Hepatocyte (in vitro differentiated cells): ENCODE data around the gene ACSBG1. TPM values are rescaled to one million over a fixed set of nuclear protein-coding genes. Genes with fewer than 3 reads are reported as not detected.

ENCODE experiments used
- DNase-seq: peaks from one replicate; pipeline ENCODE4 v3.0.0-alpha.2; 2016; ENCODE audit warnings: low spot score
- H2AFZ ChIP-seq: fragments of 200-600 bp; sonication (generic); 2 replicates; pipeline ENCODE4 v1.6.0; 2016; ENCODE audit warnings: antibody characterized with exemption, mild to moderate bottlenecking
- H3K27ac ChIP-seq: fragments of 200-600 bp; sonication (generic); 2 replicates; pipeline ENCODE4 v1.5.1; 2016; ENCODE audit warnings: mild to moderate bottlenecking
- H3K27me3 ChIP-seq: fragments of 200-600 bp; sonication (generic); 2 replicates; pipeline ENCODE4 v1.6.1; 2016
- H3K36me3 ChIP-seq: fragments of 200-600 bp; sonication (generic); replicated peaks from 2 replicates; pipeline ENCODE4 v1.5.1; 2016; ENCODE audit warnings: low read depth; ENCODE audit not compliant: insufficient read depth
- H3K4me1 ChIP-seq: fragments of 200-600 bp; sonication (generic); 2 replicates; pipeline ENCODE4 v1.5.1; 2016; ENCODE audit warnings: mild to moderate bottlenecking, moderate library complexity; ENCODE audit not compliant: insufficient read depth
- H3K4me2 ChIP-seq: fragments of 200-600 bp; sonication (generic); 2 replicates; pipeline ENCODE4 v1.6.0; 2016
- H3K4me3 ChIP-seq: fragments of 200-600 bp; sonication (generic); 2 replicates; pipeline ENCODE4 v1.5.1; 2016; ENCODE audit warnings: mild to moderate bottlenecking
- H3K79me2 ChIP-seq: fragments of 200-600 bp; sonication (generic); 2 replicates; pipeline ENCODE4 v1.6.0; 2017; ENCODE audit warnings: mild to moderate bottlenecking
- H3K9me2 ChIP-seq: fragments of 200-600 bp; sonication (generic); replicated peaks from 2 replicates; pipeline ENCODE4 v1.6.0; 2017; ENCODE audit warnings: mild to moderate bottlenecking; ENCODE audit not compliant: insufficient read depth
- H3K9me3 ChIP-seq: fragments of 200-600 bp; sonication (generic); 2 replicates; pipeline ENCODE4 v1.5.1; 2016; ENCODE audit warnings: low read depth, mild to moderate bottlenecking
- H4K20me1 ChIP-seq: fragments of 200-600 bp; sonication (generic); 2 replicates; pipeline ENCODE4 v1.6.0; 2016; ENCODE audit warnings: mild to moderate bottlenecking; ENCODE audit not compliant: insufficient read depth, poor library complexity, severe bottlenecking
- EZH2 ChIP-seq: fragments of 200-600 bp; sonication (generic); IDR thresholded peaks from 2 replicates; pipeline ENCODE4 v1.6.1; 2016; ENCODE audit warnings: antibody characterized with exemption, mild to moderate bottlenecking, borderline replicate concordance
- EZH2phosphoT487 ChIP-seq: fragments of 200-600 bp; sonication (generic); IDR thresholded peaks from one replicate; pipeline ENCODE4 v1.6.1; 2018; ENCODE audit warnings: antibody characterized with exemption, mild to moderate bottlenecking, low read depth, moderate library complexity; ENCODE audit not compliant: unreplicated experiment, severe bottlenecking
- WGBS: methylation state at CpG from one replicate; pipeline ENCODE4 v1.1.6; 2016; ENCODE audit warnings: low lambda C conversion rate; ENCODE audit errors: missing lambda C conversion rate; 5-methylcytosine and 5-hydroxymethylcytosine counted together
- polyA plus RNA-seq: library from polyadenylated mRNA; unstranded; fragments of >200 nt; fragmentation: Nextera tagmentation; extraction: Ambion mirVana; gene quantifications from 2 replicates; pipeline ENCODE4 v1.2.1, GENCODE V29; 2016
- total RNA-seq: library from RNA; depleted of rRNA; stranded (reverse); fragments of >200 nt; gene quantifications from 2 replicates; pipeline ENCODE4 v1.2.3, GENCODE V29; 2014
- TF ChIP-seq, protein P1 (sequence below): fragments of 200-600 bp; sonication (generic); IDR thresholded peaks from 2 replicates; pipeline ENCODE4 v1.5.1; 2016; ENCODE audit warnings: antibody characterized with exemption, mild to moderate bottlenecking; ENCODE audit not compliant: poor library complexity

The ACSBG1 gene
- total and polyA plus RNA-seq, 2 experiments from 2014 or later, result 0.10 to 0.93 TPM

DNA sequence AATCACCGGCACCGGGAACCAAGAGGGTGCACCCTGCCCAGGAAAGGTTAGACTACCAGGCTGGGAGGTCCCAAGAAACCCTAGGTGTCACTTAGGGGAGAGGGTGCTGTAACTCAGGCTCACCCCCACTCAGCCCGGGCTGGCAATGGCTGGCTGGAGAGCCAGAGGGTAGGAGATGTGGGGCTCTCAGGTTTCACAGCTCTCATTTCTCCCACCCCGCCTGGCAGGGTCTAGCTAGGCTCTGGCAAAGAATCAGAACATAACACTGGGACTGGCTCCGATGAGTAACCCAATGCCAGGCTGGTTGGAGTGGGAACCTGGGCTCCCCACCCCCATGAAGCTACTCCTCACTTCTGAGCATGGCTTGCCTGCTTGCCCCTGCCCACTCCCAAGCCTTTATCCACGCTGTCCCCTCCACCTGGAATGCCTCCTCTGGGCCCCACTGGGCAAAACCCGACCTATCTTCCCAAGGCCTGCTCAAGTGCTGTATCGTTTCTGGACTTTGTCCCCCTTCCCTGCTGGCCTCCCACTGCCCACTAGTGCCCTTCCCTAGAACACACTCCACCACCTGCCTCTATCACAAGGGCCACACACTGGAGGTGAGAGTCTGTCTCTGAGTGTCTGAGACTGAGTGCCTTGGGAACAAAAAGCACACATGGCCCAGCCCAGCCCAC is 105.2 kb downstream of the ACSBG1 start:
- WGBS, result 79% methylated on average over 8 of the region's 8 CpGs
- H3K9me2 ChIP-seq, result no peaks in the 10 kb centered on the region
- no peak overlapping the region for H3K4me3 ChIP-seq
- H3K36me3 ChIP-seq, result no peaks in the 10 kb centered on the region
- peaks cover 20% of the 10 kb centered on the region for H3K79me2 ChIP-seq
- H3K4me2 ChIP-seq, result peak overlapping the region; percentile 94
- no peaks in the 10 kb centered on the region for H3K27me3 ChIP-seq
- peak; percentile 54 for DNase-seq
- peak overlapping the region; percentile 96 for H3K27ac ChIP-seq
- H3K4me1 ChIP-seq, result peaks cover 44% of the 10 kb centered on the region
- no peak overlapping the region for H2AFZ ChIP-seq
- H3K9me3 ChIP-seq, result no peaks in the 10 kb centered on the region
- TF ChIP-seq EZH2phosphoT487 (no peak), EZH2 (no peak)
- TF ChIP-seq, protein P1, sequence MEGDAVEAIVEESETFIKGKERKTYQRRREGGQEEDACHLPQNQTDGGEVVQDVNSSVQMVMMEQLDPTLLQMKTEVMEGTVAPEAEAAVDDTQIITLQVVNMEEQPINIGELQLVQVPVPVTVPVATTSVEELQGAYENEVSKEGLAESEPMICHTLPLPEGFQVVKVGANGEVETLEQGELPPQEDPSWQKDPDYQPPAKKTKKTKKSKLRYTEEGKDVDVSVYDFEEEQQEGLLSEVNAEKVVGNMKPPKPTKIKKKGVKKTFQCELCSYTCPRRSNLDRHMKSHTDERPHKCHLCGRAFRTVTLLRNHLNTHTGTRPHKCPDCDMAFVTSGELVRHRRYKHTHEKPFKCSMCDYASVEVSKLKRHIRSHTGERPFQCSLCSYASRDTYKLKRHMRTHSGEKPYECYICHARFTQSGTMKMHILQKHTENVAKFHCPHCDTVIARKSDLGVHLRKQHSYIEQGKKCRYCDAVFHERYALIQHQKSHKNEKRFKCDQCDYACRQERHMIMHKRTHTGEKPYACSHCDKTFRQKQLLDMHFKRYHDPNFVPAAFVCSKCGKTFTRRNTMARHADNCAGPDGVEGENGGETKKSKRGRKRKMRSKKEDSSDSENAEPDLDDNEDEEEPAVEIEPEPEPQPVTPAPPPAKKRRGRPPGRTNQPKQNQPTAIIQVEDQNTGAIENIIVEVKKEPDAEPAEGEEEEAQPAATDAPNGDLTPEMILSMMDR, result no peak
- no peaks in the 10 kb centered on the region for H4K20me1 ChIP-seq

DNA sequence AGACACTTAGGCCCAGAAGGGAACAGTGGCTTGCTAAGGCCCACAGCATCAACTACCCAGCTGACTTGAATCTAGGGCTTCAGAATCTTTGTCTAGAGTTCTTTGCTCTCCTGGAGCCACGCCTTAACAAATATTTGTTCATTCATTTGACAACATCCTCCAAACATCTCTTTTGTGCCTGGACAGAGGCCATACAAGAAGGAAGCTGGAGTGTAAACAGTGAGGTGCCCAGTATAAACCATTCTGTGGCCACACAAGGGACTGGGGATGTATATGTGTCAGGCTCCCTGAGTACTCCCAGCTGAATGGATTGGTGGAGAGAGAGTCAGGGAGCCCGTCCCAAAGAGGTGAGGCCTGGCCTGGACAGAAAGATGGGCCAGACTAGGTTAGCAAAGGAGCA is 106.5 kb downstream of the ACSBG1 start:
- Histone ChIP-seq H3K9me3 (no peaks in the 10 kb centered on the region), H3K9me2 (no peaks in the 10 kb centered on the region), H4K20me1 (no peaks in the 10 kb centered on the region), H3K27ac (peak overlapping the region; percentile 47), H3K79me2 (peaks cover 15% of the 10 kb centered on the region), H3K4me1 (peaks cover 37% of the 10 kb centered on the region), H3K36me3 (no peaks in the 10 kb centered on the region), H2AFZ (no peak overlapping the region), H3K27me3 (no peaks in the 10 kb centered on the region), H3K4me3 (no peak overlapping the region), H3K4me2 (no peak overlapping the region)
- DNase-seq, result no peak
- TF ChIP-seq, protein P1, result no peak
- TF ChIP-seq EZH2phosphoT487 (no peak), EZH2 (no peak)
- WGBS, result 65% methylated on average over 2 of the region's 2 CpGs

DNA sequence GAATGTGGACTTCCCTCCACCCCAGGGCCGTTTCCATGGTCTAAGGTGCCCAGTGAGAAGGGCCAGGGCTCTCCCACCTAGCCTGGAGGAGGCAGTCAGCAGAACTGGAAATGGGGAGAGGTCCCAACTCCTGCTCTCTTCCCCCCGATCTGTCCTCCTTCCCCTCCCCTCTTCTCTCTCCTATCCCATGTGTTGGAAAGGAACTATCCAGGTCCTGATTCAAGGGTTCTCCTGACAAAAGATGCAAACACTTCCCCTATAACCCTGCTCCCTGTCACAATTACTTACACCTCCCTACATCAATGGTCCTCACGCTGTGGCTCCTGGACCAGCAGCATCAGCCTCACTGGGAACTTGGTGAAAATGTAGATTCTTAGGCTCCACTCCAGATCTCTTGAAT is 109.1 kb downstream of the ACSBG1 start:
- no peak overlapping the region for H3K27ac ChIP-seq
- H3K9me3 ChIP-seq, result no peaks in the 10 kb centered on the region
- no peaks in the 10 kb centered on the region for H3K36me3 ChIP-seq
- no peak for DNase-seq
- TF ChIP-seq EZH2phosphoT487 (no peak), EZH2 (no peak)
- TF ChIP-seq, protein P1, result no peak
- H3K4me3 ChIP-seq, result no peak overlapping the region
- H3K9me2 ChIP-seq, result no peaks in the 10 kb centered on the region
- no peak overlapping the region for H2AFZ ChIP-seq
- H4K20me1 ChIP-seq, result no peaks in the 10 kb centered on the region
- no peak overlapping the region for H3K4me2 ChIP-seq
- H3K27me3 ChIP-seq, result no peaks in the 10 kb centered on the region
- WGBS, result 92% methylated on average over 3 of the region's 3 CpGs
- no peaks in the 10 kb centered on the region for H3K79me2 ChIP-seq
- H3K4me1 ChIP-seq, result peaks cover 25% of the 10 kb centered on the region
